H1 (cell line): ENCODE measurements around the gene MYLK2. TPM values are rescaled to one million over a fixed set of nuclear protein-coding genes. Genes with fewer than 3 reads are reported as not detected.

Experiments used
- CTCF ChIA-PET: fragments of 300-600 bp; sonication (Branson Sonifier 250); formaldehyde crosslinking; loops from one replicate; lab custom pipeline; 2021; ENCODE audit not compliant: partially characterized antibody; lab: Charles Lee
- POLR2A ChIA-PET: fragments of 300-600 bp; sonication (Branson Sonifier 250); formaldehyde crosslinking; loops from one replicate; lab custom pipeline; 2021; ENCODE audit warnings: inconsistent platforms; ENCODE audit not compliant: partially characterized antibody; lab: Charles Lee
- DNase-seq, 2 experiments: peaks; one replicate each; pipeline versions ENCODE4 v3.0.0 to v3.0.0-alpha.2; 2010 to 2022; ENCODE audit warnings: low spot score in 2 of 2, low read depth in 1 of 2, mixed read lengths in 1 of 2
- FAIRE-seq: peaks from 2 replicates; lab custom pipeline; 2011; peaks lifted over from hg19 to GRCh38; lab: Jason Lieb, UNC
- H2AFZ ChIP-seq: 2 replicates; pipeline ENCODE4 v1.8.1; 2012; ENCODE audit warnings: low read length, inconsistent platforms
- H2AK5ac ChIP-seq: 2 replicates; pipeline ENCODE4 v1.6.1; 2013; ENCODE audit warnings: low read depth, low read length
- H2BK120ac ChIP-seq: replicated peaks from 2 replicates; pipeline ENCODE3; 2013; ENCODE audit warnings: low read depth, low read length, inconsistent platforms
- H2BK12ac ChIP-seq: 2 replicates; pipeline ENCODE4 v1.6.1; 2013; ENCODE audit warnings: low read depth, low read length
- H2BK15ac ChIP-seq: 2 replicates; pipeline ENCODE4 v1.6.1; 2013; ENCODE audit warnings: low read length
- H2BK20ac ChIP-seq: 2 replicates; pipeline ENCODE4 v1.6.1; 2013; ENCODE audit warnings: low read length
- H2BK5ac ChIP-seq: 2 replicates; pipeline ENCODE4 v1.6.1; 2013; ENCODE audit warnings: low read depth, low read length
- H3K14ac ChIP-seq: 2 replicates; pipeline ENCODE4 v1.6.1; 2013; ENCODE audit warnings: inconsistent platforms; ENCODE audit not compliant: insufficient read length
- H3K18ac ChIP-seq: 2 replicates; pipeline ENCODE4 v1.6.1; 2013; ENCODE audit warnings: low read length; ENCODE audit errors: extremely low read depth
- H3K23ac ChIP-seq: 2 replicates; pipeline ENCODE4 v1.6.1; 2013; ENCODE audit warnings: inconsistent platforms; ENCODE audit not compliant: insufficient read length
- H3K23me2 ChIP-seq: 2 replicates; pipeline ENCODE4 v1.6.1; 2013; ENCODE audit warnings: low read depth, low read length
- H3K27ac ChIP-seq: 2 replicates; pipeline ENCODE4 v1.6.1; 2011; ENCODE audit warnings: low read depth, low read length, inconsistent platforms
- H3K27me3 ChIP-seq, 4 experiments: replicated peaks in 1 of 4; 1 replicate in 1 of 4; 2 replicates in 3 of 4; pipeline versions ENCODE4 v1.6.1 to v1.8.1; 2011 to 2013; ENCODE audit warnings: low read length in 3 of 4, mild to moderate bottlenecking in 3 of 4, inconsistent platforms in 2 of 4, mixed read lengths in 2 of 4, moderate library complexity in 1 of 4; ENCODE audit not compliant: control insufficient read depth in 3 of 4, insufficient read depth in 3 of 4; ENCODE audit errors: extremely low read depth in 1 of 4
- H3K36me3 ChIP-seq, 4 experiments: 2 replicates each; pipeline versions ENCODE4 v1.6.1 to v1.8.1; 2011 to 2013; ENCODE audit warnings: mild to moderate bottlenecking in 4 of 4, low read length in 3 of 4, moderate library complexity in 2 of 4, control low read depth in 1 of 4, inconsistent platforms in 1 of 4; ENCODE audit not compliant: insufficient read depth in 4 of 4, control insufficient read depth in 2 of 4
- H3K4ac ChIP-seq: replicated peaks from 2 replicates; pipeline ENCODE3; 2013; ENCODE audit warnings: low read length, low read depth, mixed read lengths, inconsistent platforms; ENCODE audit not compliant: insufficient read length
- H3K4me1 ChIP-seq, 4 experiments: replicated peaks in 1 of 4; 1 replicate in 1 of 4; 2 replicates in 3 of 4; pipeline versions ENCODE4 v1.6.1 to v1.8.1; 2011 to 2013; ENCODE audit warnings: low read length in 3 of 4, inconsistent platforms in 2 of 4, mixed read lengths in 1 of 4; ENCODE audit not compliant: insufficient read depth in 4 of 4, control insufficient read depth in 3 of 4
- H3K4me2 ChIP-seq, 2 experiments: 2 replicates each; pipeline versions ENCODE4 v1.6.1 to v1.8.1; 2011 to 2013; ENCODE audit warnings: low read depth in 2 of 2, low read length in 2 of 2, control low read depth in 1 of 2, inconsistent platforms in 1 of 2, mild to moderate bottlenecking in 1 of 2; ENCODE audit not compliant: insufficient read depth in 1 of 2
- H3K4me3 ChIP-seq, 4 experiments: fragments of 200-600, 300-600 bp in 1 of 4; sonication (generic), shearing (Covaris generic), sonication (Bioruptor Twin) in 1 of 4; 2 replicates each; pipeline versions ENCODE4 v1.5.1 to v1.8.1; 2011 to 2016; ENCODE audit warnings: low read length in 4 of 4, low read depth in 3 of 4, control low read depth in 2 of 4, inconsistent platforms in 2 of 4, mild to moderate bottlenecking in 2 of 4, mixed read lengths in 1 of 4, moderate library complexity in 1 of 4; ENCODE audit not compliant: insufficient read depth in 2 of 4; ENCODE audit errors: extremely low read depth in 1 of 4
- H3K56ac ChIP-seq: replicated peaks from 2 replicates; pipeline ENCODE3; 2013; ENCODE audit warnings: low read depth, mild to moderate bottlenecking, mixed read lengths, low read length, inconsistent platforms; ENCODE audit not compliant: insufficient read length
- H3K79me1 ChIP-seq: 2 replicates; pipeline ENCODE4 v1.6.1; 2013; ENCODE audit warnings: low read depth, low read length, control low read depth
- H3K79me2 ChIP-seq, 2 experiments: 2 replicates each; pipeline versions ENCODE4 v1.6.1 to v1.8.1; 2012 to 2013; ENCODE audit warnings: low read length in 2 of 2, mild to moderate bottlenecking in 2 of 2, inconsistent platforms in 1 of 2; ENCODE audit not compliant: insufficient read depth in 2 of 2, control insufficient read depth in 1 of 2
- H3K9ac ChIP-seq, 4 experiments: replicated peaks in 1 of 4; 1 replicate in 1 of 4; 2 replicates in 3 of 4; pipeline versions ENCODE4 v1.6.1 to v1.8.1; 2011 to 2013; ENCODE audit warnings: low read depth in 3 of 4, low read length in 3 of 4, control low read depth in 2 of 4, mild to moderate bottlenecking in 2 of 4, moderate library complexity in 2 of 4, inconsistent platforms in 1 of 4; ENCODE audit errors: extremely low read depth in 1 of 4
- H3K9me3 ChIP-seq, 2 experiments: 2 replicates each; pipeline versions ENCODE4 v1.6.1 to v1.8.1; 2012 to 2013; ENCODE audit warnings: mild to moderate bottlenecking in 2 of 2, moderate library complexity in 2 of 2, control low read depth in 1 of 2, inconsistent platforms in 1 of 2, low read depth in 1 of 2, low read length in 1 of 2, mixed read lengths in 1 of 2; ENCODE audit not compliant: insufficient read depth in 2 of 2
- H4K20me1 ChIP-seq, 2 experiments: replicated peaks in 1 of 2; 2 replicates each; pipeline versions ENCODE3 to v1.8.1; 2011 to 2013; ENCODE audit warnings: inconsistent platforms in 2 of 2, low read length in 2 of 2, mild to moderate bottlenecking in 1 of 2; ENCODE audit not compliant: insufficient read depth in 2 of 2, control insufficient read depth in 1 of 2
- H4K5ac ChIP-seq: 2 replicates; pipeline ENCODE4 v1.6.1; 2013; ENCODE audit warnings: low read length, low read depth, mixed read lengths, inconsistent platforms; ENCODE audit not compliant: insufficient read length
- H4K8ac ChIP-seq: 2 replicates; pipeline ENCODE4 v1.8.0; 2013; ENCODE audit warnings: mild to moderate bottlenecking, moderate library complexity, low read length, inconsistent platforms; ENCODE audit not compliant: insufficient read depth; ENCODE audit errors: extremely low read depth
- H4K91ac ChIP-seq: replicated peaks from 2 replicates; pipeline ENCODE3; 2013; ENCODE audit warnings: low read length, mixed read lengths, inconsistent platforms; ENCODE audit not compliant: insufficient read length
- CREB1 ChIP-seq: IDR thresholded peaks from 2 replicates; pipeline ENCODE4 v1.6.1; 2012; ENCODE audit warnings: inconsistent platforms
- KDM4A ChIP-seq: IDR thresholded peaks from one replicate; pipeline ENCODE4 v1.7.1; 2012; ENCODE audit warnings: low read depth, mild to moderate bottlenecking, moderate library complexity, low read length, inconsistent platforms; ENCODE audit not compliant: severe bottlenecking
- POU5F1 ChIP-seq: IDR thresholded peaks from 2 replicates; pipeline ENCODE4 v1.6.1; 2011; ENCODE audit warnings: low read depth, mild to moderate bottlenecking, low read length, moderate library complexity
- SP1 ChIP-seq: IDR thresholded peaks from 2 replicates; pipeline ENCODE4 v1.6.1; 2011; ENCODE audit warnings: low read depth, low read length
- SP4 ChIP-seq: IDR thresholded peaks from 2 replicates; pipeline ENCODE4 v1.6.1; 2012; ENCODE audit warnings: low read length, inconsistent platforms
- TCF12 ChIP-seq: IDR thresholded peaks from 2 replicates; pipeline ENCODE4 v1.6.1; 2011; ENCODE audit warnings: low read depth, mild to moderate bottlenecking, low read length
- WGBS, 2 experiments: shearing (Covaris generic) in 1 of 2; methylation state at CpG; one replicate each; pipeline versions ENCODE4 v1.1.6 to v1.1.7; 2013 to 2015; ENCODE audit warnings: low lambda C conversion rate in 2 of 2, mixed read lengths in 2 of 2, inconsistent platforms in 1 of 2, low coverage in 1 of 2, missing lambda C conversion rate in 1 of 2; ENCODE audit not compliant: insufficient replicate concordance in 2 of 2, insufficient coverage in 1 of 2, insufficient read length in 1 of 2; ENCODE audit errors: extremely low coverage in 1 of 2, missing lambda C conversion rate in 1 of 2; 5-methylcytosine and 5-hydroxymethylcytosine counted together
- polyA plus RNA-seq, 7 experiments: library from polyadenylated mRNA; depleted of rRNA in 3 of 7; stranded (reverse) in 5 of 7; unstranded in 2 of 7; fragments of >200 nt in 5 of 7; fragments of 200-250 nt in 2 of 7; gene quantifications; 1 replicate in 5 of 7; 2 replicates in 1 of 7; 4 replicates in 1 of 7; pipeline versions ENCODE4 v1.2.1 to v1.2.3, GENCODE V29; 2011 to 2013; ENCODE audit warnings: missing spikeins in 2 of 7, mixed read lengths in 2 of 7
- total RNA-seq: library from RNA; stranded (reverse); fragmentation: NEBNext Ultra II Directional; extraction: Animal tissue kit (Norgen Biotek cat#: 25700); gene quantifications from 2 replicates; pipeline ENCODE4 v1.2.1, GENCODE V29; 2021
- TF ChIP-seq, protein P1 (sequence below): IDR thresholded peaks from 2 replicates; pipeline ENCODE4 v1.6.1; 2012; ENCODE audit warnings: inconsistent platforms

The MYLK2 gene
- total and polyA plus RNA-seq, 2 of the 8 experiments (the other 6 are each of a cell fraction or from before 2014, with no cell fraction given), result 0.22 to 0.26 TPM

DNA sequence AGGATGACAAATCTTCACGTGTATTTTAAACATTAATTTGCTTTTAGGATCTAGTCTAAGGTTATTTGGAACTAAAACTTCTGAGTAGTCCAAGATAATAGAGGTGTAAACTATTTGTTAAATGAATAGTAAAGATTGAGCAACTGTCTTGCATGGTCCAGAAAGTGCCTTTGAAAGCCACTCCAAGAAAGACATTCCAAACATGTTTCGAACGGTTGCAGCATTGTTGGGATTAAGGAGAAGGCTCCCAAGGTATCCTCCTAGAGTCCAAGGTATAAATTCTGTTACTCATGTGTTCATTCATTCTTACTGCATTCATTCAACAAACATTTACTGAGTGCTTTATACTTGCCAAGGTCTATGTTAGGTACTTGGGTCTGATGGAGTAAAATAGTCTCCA is 28.8 kb upstream of the MYLK2 start:
- H3K4ac ChIP-seq, result no peak overlapping the region
- CTCF ChIA-PET, result no interaction called here
- TF ChIP-seq KDM4A (no peak), SP4 (no peak), POU5F1 (no peak), SP1 (no peak), CREB1 (no peak), TCF12 (no peak)
- TF ChIP-seq, protein P1, sequence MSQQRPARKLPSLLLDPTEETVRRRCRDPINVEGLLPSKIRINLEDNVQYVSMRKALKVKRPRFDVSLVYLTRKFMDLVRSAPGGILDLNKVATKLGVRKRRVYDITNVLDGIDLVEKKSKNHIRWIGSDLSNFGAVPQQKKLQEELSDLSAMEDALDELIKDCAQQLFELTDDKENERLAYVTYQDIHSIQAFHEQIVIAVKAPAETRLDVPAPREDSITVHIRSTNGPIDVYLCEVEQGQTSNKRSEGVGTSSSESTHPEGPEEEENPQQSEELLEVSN, result no peak
- H3K23me2 ChIP-seq, result no peaks in the 10 kb centered on the region; the same call in 1 of the 2 replicates
- DNase-seq, result no peak
- H2AFZ ChIP-seq, result no peak overlapping the region
- no peak overlapping the region for H3K27ac ChIP-seq
- no peak for FAIRE-seq
- no peaks in the 10 kb centered on the region for H3K27me3 ChIP-seq
- WGBS, 2 experiments, result 94% methylated on average over 3 of the region's 3 CpGs; no CpG with 5 or more reads in 1 of the 2 experiments
- no peaks in the 10 kb centered on the region for H3K9me3 ChIP-seq
- H3K18ac ChIP-seq, result no peak overlapping the region
- no peak overlapping the region for H2BK15ac ChIP-seq
- no peak overlapping the region for H3K4me3 ChIP-seq
- H3K36me3 ChIP-seq, result peaks cover 45 to 91% (median 57%) of the 10 kb centered on the region in 4 experiments
- no peak overlapping the region for H3K23ac ChIP-seq
- no peak overlapping the region for H2BK20ac ChIP-seq
- H3K56ac ChIP-seq, result no peak overlapping the region
- no peak overlapping the region for H3K9ac ChIP-seq
- H3K14ac ChIP-seq, result no peak overlapping the region
- POLR2A ChIA-PET, result no interaction called here
- H3K79me1 ChIP-seq, result no peaks in the 10 kb centered on the region
- H4K20me1 ChIP-seq, result peaks cover 0 to 2% of the 10 kb centered on the region in 2 experiments
- H4K91ac ChIP-seq, result no peak overlapping the region
- no peak overlapping the region for H4K5ac ChIP-seq
- H3K4me2 ChIP-seq, result no peak overlapping the region
- H2AK5ac ChIP-seq, result no peak overlapping the region
- H2BK5ac ChIP-seq, result no peak overlapping the region
- no peak overlapping the region for H4K8ac ChIP-seq
- no peak overlapping the region for H2BK120ac ChIP-seq
- no peaks in the 10 kb centered on the region; a peak in 1 of 4 replicates for H3K79me2 ChIP-seq
- H3K4me1 ChIP-seq, result no peaks in the 10 kb centered on the region
- H2BK12ac ChIP-seq, result no peak overlapping the region
